Endothelial cell of umbilical vein (primary cell): ENCODE results near the gene TLE1. TPM values are rescaled to one million over a fixed set of nuclear protein-coding genes. Genes with fewer than 3 reads are reported as not detected.

Experiments used
- BruUV-seq: library from RNA; stranded (reverse); fragments of 400-500 nt; replicated peaks from 2 replicates; lab custom pipeline; 2021; lab: Mats Ljungman, UMichigan
- CTCF ChIA-PET: fragments of 300-600, 350-600 bp; sonication (Branson Sonifier 250); formaldehyde crosslinking; loops from one replicate; lab custom pipeline; 2021; ENCODE audit warnings: antibody characterized with exemption, inconsistent platforms; lab: Charles Lee
- POLR2A ChIA-PET: fragments of 300-600, 350-600 bp; sonication (Branson Sonifier 250); formaldehyde crosslinking; loops from one replicate; lab custom pipeline; 2021; ENCODE audit warnings: antibody characterized with exemption, inconsistent platforms; lab: Charles Lee
- DNase-seq: peaks from one replicate; pipeline ENCODE4 v3.0.0-alpha.2; 2011; ENCODE audit warnings: low read depth, low spot score
- FAIRE-seq: peaks from 2 replicates; lab custom pipeline; 2011; peaks lifted over from hg19 to GRCh38; lab: Jason Lieb, UNC
- H2AFZ ChIP-seq: 2 replicates; pipeline ENCODE4 v1.6.0; 2012; ENCODE audit warnings: low read depth, low read length, control low read depth, inconsistent platforms
- H3K27ac ChIP-seq: 2 replicates; pipeline ENCODE4 v1.5.1; 2011; ENCODE audit warnings: low read depth, mild to moderate bottlenecking, control low read depth, low read length, moderate library complexity; ENCODE audit not compliant: insufficient read depth
- H3K27me3 ChIP-seq, 2 experiments: 2 replicates each; pipeline versions ENCODE4 v1.6.0 to v1.6.1; 2011; ENCODE audit warnings: low read length in 2 of 2, mixed read lengths in 1 of 2; ENCODE audit not compliant: control insufficient read depth in 2 of 2, insufficient read depth in 2 of 2
- H3K36me3 ChIP-seq, 2 experiments: 2 replicates in 1 of 2; 3 replicates in 1 of 2; pipeline ENCODE4 v1.5.1; 2011; ENCODE audit warnings: low read length in 2 of 2, mild to moderate bottlenecking in 1 of 2, moderate library complexity in 1 of 2; ENCODE audit not compliant: control insufficient read depth in 2 of 2, insufficient read depth in 2 of 2; ENCODE audit errors: extremely low read depth in 1 of 2
- H3K4me1 ChIP-seq: 3 replicates; pipeline ENCODE4 v1.5.1; 2011; ENCODE audit warnings: mild to moderate bottlenecking, low read length; ENCODE audit not compliant: control insufficient read depth, insufficient read depth; ENCODE audit errors: extremely low read depth
- H3K4me2 ChIP-seq: 2 replicates; pipeline ENCODE4 v1.6.1; 2011; ENCODE audit warnings: low read length, control low read depth, mixed read lengths; ENCODE audit not compliant: insufficient read depth
- H3K4me3 ChIP-seq, 3 experiments: fragments of 200-600 bp in 1 of 3; sonication (generic), shearing (Covaris generic) in 1 of 3; replicated peaks in 1 of 3; 2 replicates each; pipeline ENCODE4 v1.5.1; 2011 to 2016; ENCODE audit warnings: control low read depth in 3 of 3, low read length in 3 of 3, mild to moderate bottlenecking in 2 of 3, inconsistent platforms in 1 of 3, low read depth in 1 of 3, moderate library complexity in 1 of 3; ENCODE audit not compliant: insufficient read depth in 1 of 3
- H3K79me2 ChIP-seq: 2 replicates; pipeline ENCODE4 v1.6.0; 2012; ENCODE audit warnings: low read length, inconsistent platforms; ENCODE audit not compliant: control insufficient read depth, insufficient read depth
- H3K9ac ChIP-seq: replicated peaks from 2 replicates; pipeline ENCODE3; 2011; ENCODE audit warnings: low read length, control low read depth; ENCODE audit not compliant: insufficient read depth; ENCODE audit errors: extremely low read depth
- H3K9me1 ChIP-seq: replicated peaks from 3 replicates; pipeline ENCODE4 v1.6.0; 2011; ENCODE audit warnings: mild to moderate bottlenecking, low read length; ENCODE audit not compliant: control insufficient read depth, insufficient read depth; ENCODE audit errors: extremely low read depth
- H3K9me3 ChIP-seq: replicated peaks from 2 replicates; pipeline ENCODE4 v1.5.1; 2012; ENCODE audit warnings: low read length, inconsistent platforms; ENCODE audit not compliant: control insufficient read depth, insufficient read depth
- H4K20me1 ChIP-seq: replicated peaks from 2 replicates; pipeline ENCODE3; 2011; ENCODE audit warnings: mild to moderate bottlenecking, low read length; ENCODE audit not compliant: control insufficient read depth, insufficient read depth; ENCODE audit errors: extremely low read depth
- EZH2 ChIP-seq: IDR thresholded peaks from 2 replicates; pipeline ENCODE4 v1.6.1; 2012; ENCODE audit warnings: borderline replicate concordance, low read depth, mild to moderate bottlenecking, moderate library complexity, low read length, inconsistent platforms; ENCODE audit not compliant: severe bottlenecking
- FOS ChIP-seq: IDR thresholded peaks from 2 replicates; pipeline ENCODE4 v1.6.1; 2011; ENCODE audit warnings: mild to moderate bottlenecking, low read length, moderate library complexity, borderline replicate concordance; ENCODE audit not compliant: insufficient read depth
- GATA2 ChIP-seq: IDR thresholded peaks from 2 replicates; pipeline ENCODE4 v1.7.0; 2011; ENCODE audit warnings: low read depth, mild to moderate bottlenecking, moderate library complexity, mixed read lengths, low read length; ENCODE audit not compliant: insufficient read length, insufficient read depth
- JUN ChIP-seq: IDR thresholded peaks from 2 replicates; pipeline ENCODE4 v1.6.1; 2011; ENCODE audit warnings: borderline replicate concordance, low read depth; ENCODE audit not compliant: insufficient read length, insufficient read depth
- POLR2AphosphoS5 ChIP-seq: IDR thresholded peaks from 2 replicates; pipeline ENCODE4 v1.6.1; 2012; ENCODE audit warnings: low read depth, mild to moderate bottlenecking, control low read depth, low read length, moderate library complexity; ENCODE audit not compliant: insufficient read depth
- dilution Hi-C: fragments of 300-500 bp; cut with MboI; formaldehyde crosslinking; loops from one replicate; pipeline ENCODE4 v1.15.0; 2019; ENCODE audit warnings: low sequenced_read_pairs; ENCODE audit not compliant: extremely low pct_ligation_motif_present
- intact Hi-C: fragments of 100-400 bp; cut with micrococcal nuclease; formaldehyde crosslinking; loops from one replicate; pipeline ENCODE4 v1.10.0; 2022
- polyA plus RNA-seq, 4 experiments: library from polyadenylated mRNA; depleted of rRNA in 3 of 4; stranded (reverse) in 3 of 4; unstranded in 1 of 4; fragments of >200 nt; gene quantifications; 2 replicates each; pipeline versions ENCODE4 v1.2.1 to v1.2.3, GENCODE V29; 2011 to 2012; ENCODE audit warnings: missing spikeins in 1 of 4
- total RNA-seq: library from RNA; stranded (reverse); gene quantifications from 2 replicates; pipeline ENCODE4 v1.2.3, GENCODE V29; 2021

TLE1 gene
- total and polyA plus RNA-seq, 2 donors (not counting 3 experiments of a cell fraction or from before 2014, with no cell fraction given): 55.0 to 58.2 TPM

- FAIRE-seq: no peak
- peak overlapping the region; percentile 1 for H3K27ac ChIP-seq
- dilution Hi-C loops: no loop called here
These were observed 6.1 kb downstream of the TLE1 start for GRCh38 chr9:81683238-81683637.

GRCh38 chr9:81682797-81683196, 6.5 kb downstream of the TLE1 start:
- no TSS peak for BruUV-seq
- intact Hi-C loops: loop anchor here (1.0 to 10.0 kb wide), 2 partner anchors 370 to 1078 kb away; no protein-coding TSS in a partner anchor
- peaks cover 71% of the 10 kb centered on the region for H3K79me2 ChIP-seq

More at GRCh38 chr9:81683238-81683637, 6.1 kb downstream of the TLE1 start:
- H2AFZ ChIP-seq: no peak overlapping the region
- H3K9me1 ChIP-seq: no peaks in the 10 kb centered on the region
- H3K9ac ChIP-seq: peak overlapping the region; percentile 48
- H3K4me3 ChIP-seq: peak overlapping the region in 1 of 3 experiments; percentile 17
- no TSS peak for BruUV-seq
- peaks cover 76% of the 10 kb centered on the region for H3K79me2 ChIP-seq
- no peak for DNase-seq
- peaks cover 43% of the 10 kb centered on the region for H3K4me1 ChIP-seq
- no peak for TF ChIP-seq POLR2AphosphoS5
- intact Hi-C loops: loop anchor here (1.0 to 10.0 kb wide), 2 partner anchors 371 to 1078 kb away; no protein-coding TSS in a partner anchor
- H3K4me2 ChIP-seq: peak overlapping the region; percentile 42
- POLR2A ChIA-PET: no interaction called here
- CTCF ChIA-PET: interaction anchor here (0.9 to 2.4 kb wide), 6 partner anchors 11 to 164 kb away, joined by 3 to 17 read pairs (median 5); no protein-coding TSS in a partner anchor
- no peaks in the 10 kb centered on the region for H3K9me3 ChIP-seq
- H3K27me3 ChIP-seq: no peaks in the 10 kb centered on the region
- H4K20me1 ChIP-seq: peaks cover 7% of the 10 kb centered on the region
- H3K36me3 ChIP-seq: peaks cover 4 to 12% of the 10 kb centered on the region in 2 experiments

More at GRCh38 chr9:81682797-81683196, 6.5 kb downstream of the TLE1 start:
- POLR2A ChIA-PET: no interaction called here
- peak; percentile 90 for FAIRE-seq
- CTCF ChIA-PET: interaction anchor here (0.9 to 2.4 kb wide), 6 partner anchors 10 to 165 kb away, joined by 3 to 17 read pairs (median 5); no protein-coding TSS in a partner anchor
- Histone ChIP-seq H3K9me3 (no peaks in the 10 kb centered on the region), H3K27me3 (no peaks in the 10 kb centered on the region), H3K9me1 (no peaks in the 10 kb centered on the region), H3K36me3 (peaks cover 4 to 12% of the 10 kb centered on the region in 2 experiments), H3K9ac (peak overlapping the region; percentile 48), H4K20me1 (peaks cover 7% of the 10 kb centered on the region), H3K4me1 (peaks cover 43% of the 10 kb centered on the region), H3K4me2 (peak overlapping the region; percentile 42), H3K4me3 (peak overlapping the region in 1 of 3 experiments; percentile 17), H3K27ac (peak overlapping the region; percentile 1), H2AFZ (no peak overlapping the region)
- dilution Hi-C loops: no loop called here
- DNase-seq: peak; percentile 76
- TF ChIP-seq POLR2AphosphoS5 (no peak), EZH2 (no peak), GATA2 (peak; percentile 25), FOS (no peak), JUN (no peak)
